ENCODE data around the gene CHRD. TPM values are rescaled to one million over a fixed set of nuclear protein-coding genes. Genes with fewer than 3 reads are reported as not detected.

The CHRD gene
- total and polyA plus RNA-seq, 10 of the 15 experiments (the other 5 are each of a cell fraction or from before 2014, with no cell fraction given) = not detected

- TF ChIP-seq ZNF687 (IDR thresholded peaks at IDR 0.05) = peak; percentile 67
- peak; percentile 68 for TF ChIP-seq NRF1 (conservative IDR thresholded peaks at IDR 0.05; ENCODE audit: low read depth, low read length)
- TF ChIP-seq ZBTB40 (IDR thresholded peaks at IDR 0.05; ENCODE audit: borderline replicate concordance) = peak; percentile 93
- peak; percentile 59; the same call in 1 of the 2 replicates for TF ChIP-seq ELK1 (IDR thresholded peaks at IDR 0.05; ENCODE audit: low read depth, low read length)
- peak; percentile 37; the same call in 1 of the 2 replicates for TF ChIP-seq LARP7 (IDR thresholded peaks at IDR 0.05)
- peak; percentile 77 for TF ChIP-seq YY1 (IDR thresholded peaks at IDR 0.05; ENCODE audit: low read depth, low read length)
- TF ChIP-seq CBFB (IDR thresholded peaks at IDR 0.05; ENCODE audit: low read depth) = peak; percentile 79; the same call in 1 of the 2 replicates
- peak; percentile 62; the same call in 1 of the 2 replicates for TF ChIP-seq RELB (IDR thresholded peaks at IDR 0.05; ENCODE audit: low read depth)
- TF ChIP-seq BRCA1 (IDR thresholded peaks at IDR 0.05; ENCODE audit: low read depth, low read length) = peak; percentile 47
- TF ChIP-seq MEF2B (IDR thresholded peaks at IDR 0.05; ENCODE audit: partially characterized antibody, poor library complexity, severe bottlenecking) = no peak
- TF ChIP-seq E2F4 (IDR thresholded peaks at IDR 0.05; ENCODE audit: low read depth, low read length) = no peak
- TF ChIP-seq NR2C1 (IDR thresholded peaks at IDR 0.05) = peak; percentile 88
- TF ChIP-seq CHD1 (IDR thresholded peaks at IDR 0.05; ENCODE audit: low read depth, low read length) = no peak
- peak; percentile 91 for TF ChIP-seq MXI1 (IDR thresholded peaks at IDR 0.05; ENCODE audit: low read depth, low read length)
- peak; percentile 66 for TF ChIP-seq GATAD2B (conservative IDR thresholded peaks at IDR 0.05; ENCODE audit: low read depth)
- peak in 1 of 2 experiments; percentile 27; a peak in 1 of 4 replicates for TF ChIP-seq ETV6 (conservative IDR thresholded peaks at IDR 0.05 in 1 of 2, IDR thresholded peaks at IDR 0.05 in 1 of 2; ENCODE audit: borderline replicate concordance in 1 of 2, low read depth in 1 of 2)
Measured at GRCh38 chr3:184362668-184363546, 16.9 kb upstream of the CHRD start (continued).

Measured in GM12878 (cell line).